ENCODE data around the gene BAZ1B.

DNA sequence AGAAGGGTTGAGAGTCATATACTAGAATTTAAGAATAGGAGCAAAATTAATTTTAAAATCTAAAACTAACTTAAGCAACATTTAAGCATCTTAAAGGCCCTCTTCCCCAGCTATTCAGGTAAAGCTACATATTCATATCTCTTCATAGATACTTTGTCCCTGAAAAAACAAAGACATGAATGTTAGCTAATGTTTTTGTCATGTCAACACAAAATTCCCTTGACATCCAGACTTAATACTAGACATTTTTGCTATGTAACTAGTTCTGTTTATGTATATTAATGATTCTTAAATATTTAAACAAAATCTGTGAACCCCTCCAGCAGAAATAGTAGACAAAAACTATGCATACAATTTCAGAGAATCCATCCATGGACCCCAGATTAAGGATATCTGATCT, 43.5 kb downstream of the BAZ1B start:
- no peak for TF ChIP-seq ZNF565 (CRISPR knock-in tag; conservative IDR thresholded peaks at IDR 0.05; ENCODE audit: low read depth)
- TF ChIP-seq, protein P1, sequence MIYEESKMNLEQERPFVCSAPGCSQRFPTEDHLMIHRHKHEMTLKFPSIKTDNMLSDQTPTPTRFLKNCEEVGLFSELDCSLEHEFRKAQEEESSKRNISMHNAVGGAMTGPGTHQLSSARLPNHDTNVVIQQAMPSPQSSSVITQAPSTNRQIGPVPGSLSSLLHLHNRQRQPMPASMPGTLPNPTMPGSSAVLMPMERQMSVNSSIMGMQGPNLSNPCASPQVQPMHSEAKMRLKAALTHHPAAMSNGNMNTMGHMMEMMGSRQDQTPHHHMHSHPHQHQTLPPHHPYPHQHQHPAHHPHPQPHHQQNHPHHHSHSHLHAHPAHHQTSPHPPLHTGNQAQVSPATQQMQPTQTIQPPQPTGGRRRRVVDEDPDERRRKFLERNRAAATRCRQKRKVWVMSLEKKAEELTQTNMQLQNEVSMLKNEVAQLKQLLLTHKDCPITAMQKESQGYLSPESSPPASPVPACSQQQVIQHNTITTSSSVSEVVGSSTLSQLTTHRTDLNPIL (CRISPR knock-in tag; IDR thresholded peaks at IDR 0.05; ENCODE audit: low read depth) = no peak
- no peak for TF ChIP-seq TOX (CRISPR knock-in tag; IDR thresholded peaks at IDR 0.05; ENCODE audit: borderline replicate concordance)
- no peak for TF ChIP-seq ZFP30 (CRISPR knock-in tag; IDR thresholded peaks at IDR 0.05)
- no peak for TF ChIP-seq ZNF8 (CRISPR knock-in tag; IDR thresholded peaks at IDR 0.05)
- no peak for TF ChIP-seq OSR1 (CRISPR knock-in tag; IDR thresholded peaks at IDR 0.05)
- TF ChIP-seq, protein P2, sequence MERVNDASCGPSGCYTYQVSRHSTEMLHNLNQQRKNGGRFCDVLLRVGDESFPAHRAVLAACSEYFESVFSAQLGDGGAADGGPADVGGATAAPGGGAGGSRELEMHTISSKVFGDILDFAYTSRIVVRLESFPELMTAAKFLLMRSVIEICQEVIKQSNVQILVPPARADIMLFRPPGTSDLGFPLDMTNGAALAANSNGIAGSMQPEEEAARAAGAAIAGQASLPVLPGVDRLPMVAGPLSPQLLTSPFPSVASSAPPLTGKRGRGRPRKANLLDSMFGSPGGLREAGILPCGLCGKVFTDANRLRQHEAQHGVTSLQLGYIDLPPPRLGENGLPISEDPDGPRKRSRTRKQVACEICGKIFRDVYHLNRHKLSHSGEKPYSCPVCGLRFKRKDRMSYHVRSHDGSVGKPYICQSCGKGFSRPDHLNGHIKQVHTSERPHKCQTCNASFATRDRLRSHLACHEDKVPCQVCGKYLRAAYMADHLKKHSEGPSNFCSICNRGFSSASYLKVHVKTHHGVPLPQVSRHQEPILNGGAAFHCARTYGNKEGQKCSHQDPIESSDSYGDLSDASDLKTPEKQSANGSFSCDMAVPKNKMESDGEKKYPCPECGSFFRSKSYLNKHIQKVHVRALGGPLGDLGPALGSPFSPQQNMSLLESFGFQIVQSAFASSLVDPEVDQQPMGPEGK (CRISPR knock-in tag; IDR thresholded peaks at IDR 0.05; ENCODE audit: borderline replicate concordance) = no peak
- no peak for TF ChIP-seq ARNTL (CRISPR knock-in tag; IDR thresholded peaks at IDR 0.05; ENCODE audit: borderline replicate concordance, low read depth)
- TF ChIP-seq, protein P3, sequence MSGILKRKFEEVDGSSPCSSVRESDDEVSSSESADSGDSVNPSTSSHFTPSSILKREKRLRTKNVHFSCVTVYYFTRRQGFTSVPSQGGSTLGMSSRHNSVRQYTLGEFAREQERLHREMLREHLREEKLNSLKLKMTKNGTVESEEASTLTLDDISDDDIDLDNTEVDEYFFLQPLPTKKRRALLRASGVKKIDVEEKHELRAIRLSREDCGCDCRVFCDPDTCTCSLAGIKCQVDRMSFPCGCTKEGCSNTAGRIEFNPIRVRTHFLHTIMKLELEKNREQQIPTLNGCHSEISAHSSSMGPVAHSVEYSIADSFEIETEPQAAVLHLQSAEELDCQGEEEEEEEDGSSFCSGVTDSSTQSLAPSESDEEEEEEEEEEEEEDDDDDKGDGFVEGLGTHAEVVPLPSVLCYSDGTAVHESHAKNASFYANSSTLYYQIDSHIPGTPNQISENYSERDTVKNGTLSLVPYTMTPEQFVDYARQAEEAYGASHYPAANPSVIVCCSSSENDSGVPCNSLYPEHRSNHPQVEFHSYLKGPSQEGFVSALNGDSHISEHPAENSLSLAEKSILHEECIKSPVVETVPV (CRISPR knock-in tag; IDR thresholded peaks at IDR 0.05) = no peak
- TF ChIP-seq TCF4 (CRISPR knock-in tag; IDR thresholded peaks at IDR 0.05; ENCODE audit: borderline replicate concordance) = no peak
- no peak for TF ChIP-seq ISL1 (CRISPR knock-in tag; IDR thresholded peaks at IDR 0.05)
- TF ChIP-seq RARB (CRISPR knock-in tag; IDR thresholded peaks at IDR 0.05) = no peak

Measured in SK-N-SH treated with all-trans-retinoic acid at 6 μM for 48 hours (cell line).